Measurements from ENCODE around the gene SLC7A4.

Gene SLC7A4

DNA sequence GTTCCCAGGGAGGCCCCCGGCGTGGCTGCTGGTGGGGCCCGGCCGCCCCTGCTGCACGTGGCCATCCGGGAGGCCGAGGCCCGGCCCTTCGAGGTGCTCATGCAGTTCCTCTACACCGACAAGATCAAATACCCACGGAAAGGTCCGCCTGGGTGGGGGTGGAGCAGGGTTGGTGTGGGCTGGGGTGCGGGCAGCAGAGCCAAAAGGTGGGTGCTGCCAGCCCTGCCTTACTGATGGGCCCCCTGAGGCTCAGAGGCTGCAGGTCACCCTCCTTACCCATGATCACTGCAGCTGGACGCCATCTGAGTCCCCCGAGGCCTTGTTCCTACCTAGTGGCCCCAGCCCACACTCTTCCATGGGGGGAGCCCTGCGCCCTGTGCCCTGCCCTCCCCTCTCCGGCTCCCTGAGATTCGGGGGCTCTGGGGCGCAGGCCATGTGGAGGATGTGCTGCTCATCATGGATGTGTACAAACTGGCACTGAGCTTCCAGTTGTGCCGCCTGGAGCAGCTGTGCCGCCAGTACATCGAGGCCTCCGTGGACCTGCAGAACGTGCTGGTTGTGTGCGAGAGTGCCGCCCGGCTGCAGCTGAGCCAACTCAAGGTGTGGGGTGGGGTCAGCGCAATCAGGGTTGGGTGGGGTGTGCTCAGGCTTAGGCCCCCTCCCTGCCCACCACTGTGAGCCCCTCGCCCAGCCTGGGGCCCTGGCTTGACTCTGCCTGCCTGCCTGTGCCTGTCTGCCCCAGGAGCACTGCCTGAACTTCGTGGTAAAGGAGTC, 38.0 kb downstream of the SLC7A4 start:
- TF ChIP-seq, protein P1, sequence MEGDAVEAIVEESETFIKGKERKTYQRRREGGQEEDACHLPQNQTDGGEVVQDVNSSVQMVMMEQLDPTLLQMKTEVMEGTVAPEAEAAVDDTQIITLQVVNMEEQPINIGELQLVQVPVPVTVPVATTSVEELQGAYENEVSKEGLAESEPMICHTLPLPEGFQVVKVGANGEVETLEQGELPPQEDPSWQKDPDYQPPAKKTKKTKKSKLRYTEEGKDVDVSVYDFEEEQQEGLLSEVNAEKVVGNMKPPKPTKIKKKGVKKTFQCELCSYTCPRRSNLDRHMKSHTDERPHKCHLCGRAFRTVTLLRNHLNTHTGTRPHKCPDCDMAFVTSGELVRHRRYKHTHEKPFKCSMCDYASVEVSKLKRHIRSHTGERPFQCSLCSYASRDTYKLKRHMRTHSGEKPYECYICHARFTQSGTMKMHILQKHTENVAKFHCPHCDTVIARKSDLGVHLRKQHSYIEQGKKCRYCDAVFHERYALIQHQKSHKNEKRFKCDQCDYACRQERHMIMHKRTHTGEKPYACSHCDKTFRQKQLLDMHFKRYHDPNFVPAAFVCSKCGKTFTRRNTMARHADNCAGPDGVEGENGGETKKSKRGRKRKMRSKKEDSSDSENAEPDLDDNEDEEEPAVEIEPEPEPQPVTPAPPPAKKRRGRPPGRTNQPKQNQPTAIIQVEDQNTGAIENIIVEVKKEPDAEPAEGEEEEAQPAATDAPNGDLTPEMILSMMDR (IDR thresholded peaks at IDR 0.05): no peak
- Histone ChIP-seq H3K4me1 (ENCODE audit: control insufficient read depth in 1 of 2, insufficient read depth in 1 of 2, low read depth in 1 of 2, low read length in 1 of 2) (no peaks in the 10 kb centered on the region), H3K36me3 (peaks cover 78% of the 10 kb centered on the region), H3K4me3 (ENCODE audit: low read depth in 1 of 2, low read length in 1 of 2) (no peak overlapping the region), H3K27me3 (no peaks in the 10 kb centered on the region), H3K9me3 (no peaks in the 10 kb centered on the region), H3K27ac (no peak overlapping the region)

DNA sequence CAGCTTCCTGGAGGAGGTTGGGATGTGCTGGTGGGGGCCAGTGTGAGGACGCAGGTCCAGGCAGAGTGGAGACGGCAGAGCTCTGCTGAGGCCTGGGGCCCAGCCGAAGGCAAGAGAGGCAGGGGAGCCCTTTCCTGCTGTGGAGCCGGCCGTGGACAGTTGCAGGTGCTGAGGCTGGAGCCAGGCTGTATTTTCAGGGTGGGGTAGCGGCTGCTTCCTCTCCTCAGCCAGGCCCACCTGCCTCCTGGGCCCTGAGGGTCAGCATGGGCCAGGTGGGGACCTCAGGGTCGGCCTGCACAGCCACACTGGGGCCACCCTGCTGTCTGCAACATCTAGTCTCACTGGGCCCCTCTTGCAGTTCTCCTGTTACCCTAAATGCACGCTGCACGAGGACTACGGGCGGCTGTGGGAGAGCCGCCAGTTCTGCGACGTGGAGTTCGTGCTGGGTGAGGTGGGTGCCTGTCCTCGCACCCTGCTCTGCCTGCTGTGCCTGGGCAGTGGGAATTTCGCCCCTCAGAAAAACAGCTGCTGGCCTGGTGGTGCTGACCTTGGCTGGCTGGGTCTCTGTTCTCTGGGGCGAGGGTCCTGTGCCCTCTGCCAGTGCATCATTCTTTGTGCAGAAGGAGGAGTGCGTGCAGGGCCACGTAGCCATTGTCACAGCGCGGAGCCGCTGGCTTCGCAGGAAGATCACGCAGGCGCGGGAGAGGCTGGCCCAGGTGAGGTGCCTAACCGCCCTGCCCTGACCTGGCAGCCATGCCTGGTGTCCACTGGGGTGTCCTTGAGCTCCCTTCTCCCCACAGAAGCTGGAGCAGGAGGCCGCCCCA, 38.8 kb downstream of the SLC7A4 start:
- H3K4me1 ChIP-seq (ENCODE audit: control insufficient read depth in 1 of 2, insufficient read depth in 1 of 2, low read depth in 1 of 2, low read length in 1 of 2): no peaks in the 10 kb centered on the region
- no peaks in the 10 kb centered on the region for H3K27me3 ChIP-seq
- TF ChIP-seq, protein P1 (IDR thresholded peaks at IDR 0.05): no peak
- no peak overlapping the region for H3K27ac ChIP-seq
- no peaks in the 10 kb centered on the region for H3K9me3 ChIP-seq
- peaks cover 78% of the 10 kb centered on the region for H3K36me3 ChIP-seq
- H3K4me3 ChIP-seq (ENCODE audit: low read depth in 1 of 2, low read length in 1 of 2): no peak overlapping the region

DNA sequence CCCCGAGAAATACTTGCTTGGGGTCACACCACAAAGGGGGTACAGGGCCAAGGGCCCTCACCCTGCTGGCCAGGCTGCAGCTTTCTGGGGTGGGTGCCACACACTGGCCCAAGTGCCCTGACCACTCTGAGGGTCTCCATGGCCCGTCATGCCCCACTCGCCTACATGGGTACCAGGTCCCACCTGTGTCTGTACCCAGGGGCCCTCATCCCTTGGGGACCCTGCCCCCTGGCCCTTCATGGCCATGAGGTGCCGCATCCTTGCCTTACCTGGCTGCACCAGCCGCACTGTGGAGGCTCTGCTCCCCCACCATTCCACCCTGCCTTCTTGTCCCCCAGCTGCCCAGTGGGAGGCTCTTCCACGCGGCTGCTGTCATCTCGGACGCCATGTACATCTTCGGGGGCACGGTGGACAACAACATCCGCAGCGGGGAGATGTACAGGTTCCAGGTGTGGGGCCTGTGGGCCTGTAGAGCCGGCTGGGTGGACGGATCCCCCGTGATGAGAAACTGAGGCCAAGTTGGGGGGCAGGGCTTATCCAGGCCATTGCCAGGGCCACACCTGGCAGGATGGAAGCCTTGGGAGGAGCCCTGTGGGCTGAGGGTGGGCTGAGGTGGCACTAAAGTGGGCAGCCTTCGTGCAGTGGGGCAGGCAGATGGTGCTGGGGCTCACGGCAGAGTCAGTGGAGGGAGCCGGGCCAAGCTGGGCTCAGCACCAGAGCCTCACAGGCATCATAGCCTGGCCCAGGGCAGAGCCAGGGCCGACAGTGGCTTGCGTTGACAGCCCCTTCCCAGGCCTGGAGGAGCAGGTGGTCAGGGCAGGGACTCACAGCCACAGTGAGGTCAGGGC, 39.7 kb downstream of the SLC7A4 start:
- TF ChIP-seq, protein P1 (IDR thresholded peaks at IDR 0.05): no peak
- Histone ChIP-seq H3K4me1 (ENCODE audit: control insufficient read depth in 1 of 2, insufficient read depth in 1 of 2, low read depth in 1 of 2, low read length in 1 of 2) (no peaks in the 10 kb centered on the region), H3K27me3 (no peaks in the 10 kb centered on the region), H3K36me3 (peaks cover 81% of the 10 kb centered on the region), H3K27ac (no peak overlapping the region), H3K4me3 (ENCODE audit: low read depth in 1 of 2, low read length in 1 of 2) (no peak overlapping the region), H3K9me3 (no peaks in the 10 kb centered on the region)

DNA sequence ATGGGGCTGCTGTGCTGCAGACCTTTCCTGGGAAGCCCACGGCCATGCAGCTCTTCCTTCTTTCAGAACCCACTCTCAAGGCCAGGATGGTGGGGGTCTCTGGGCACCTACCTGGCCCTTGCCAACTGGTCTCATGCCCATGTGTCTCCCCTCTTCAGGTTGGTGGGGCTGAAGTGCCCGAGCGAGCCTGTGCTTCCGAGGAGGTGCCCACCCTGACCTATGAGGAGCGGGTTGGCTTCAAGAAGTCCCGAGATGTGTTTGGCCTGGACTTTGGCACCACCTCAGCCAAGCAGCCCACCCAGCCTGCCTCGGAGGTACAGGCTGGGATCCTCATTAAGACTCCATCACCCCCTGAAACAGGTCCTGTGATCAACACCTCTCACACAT, 40.3 kb downstream of the SLC7A4 start:
- TF ChIP-seq, protein P1 (IDR thresholded peaks at IDR 0.05): no peak
- Histone ChIP-seq H3K4me1 (ENCODE audit: control insufficient read depth in 1 of 2, insufficient read depth in 1 of 2, low read depth in 1 of 2, low read length in 1 of 2) (no peaks in the 10 kb centered on the region), H3K4me3 (ENCODE audit: low read depth in 1 of 2, low read length in 1 of 2) (no peak overlapping the region), H3K27me3 (no peaks in the 10 kb centered on the region), H3K27ac (no peak overlapping the region), H3K9me3 (no peaks in the 10 kb centered on the region), H3K36me3 (peaks cover 80% of the 10 kb centered on the region)

DNA sequence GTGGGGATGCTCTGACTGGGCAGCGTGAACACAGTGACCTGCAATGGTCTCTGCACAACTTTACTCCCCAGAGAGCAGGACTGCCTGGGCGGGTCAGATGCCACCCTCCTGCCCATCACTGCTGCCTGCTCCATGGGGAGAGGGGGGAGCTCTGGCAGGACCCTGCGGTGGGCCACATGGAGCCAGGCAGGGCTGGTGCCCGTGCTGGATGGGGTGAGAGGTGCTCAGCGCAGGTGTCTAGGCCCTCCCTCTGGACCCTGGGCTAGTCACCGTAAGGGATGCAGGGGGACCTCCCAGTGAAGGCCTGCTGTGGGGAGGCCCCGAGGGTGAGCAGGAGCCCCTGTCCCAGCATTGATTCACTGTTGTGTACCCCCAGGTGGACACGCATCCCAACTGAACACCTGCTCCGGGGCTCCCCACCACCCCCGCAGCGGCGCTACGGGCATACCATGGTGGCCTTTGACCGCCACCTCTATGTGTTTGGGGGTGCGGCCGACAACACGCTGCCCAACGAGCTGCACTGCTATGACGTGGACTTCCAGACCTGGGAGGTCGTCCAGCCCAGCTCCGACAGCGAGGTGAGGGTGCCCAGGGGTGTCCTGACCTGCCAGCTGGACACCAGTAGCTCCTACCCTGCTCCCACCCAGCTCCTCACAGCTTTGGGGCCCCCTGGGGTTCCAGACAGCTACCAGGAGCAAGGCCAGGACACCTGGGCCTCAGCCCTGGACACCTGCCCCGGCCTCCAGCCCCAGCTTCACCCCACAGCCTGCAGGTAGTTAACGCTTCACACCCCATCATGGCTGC, 40.9 kb downstream of the SLC7A4 start:
- Histone ChIP-seq H3K36me3 (peaks cover 80% of the 10 kb centered on the region), H3K27ac (no peak overlapping the region), H3K4me1 (ENCODE audit: control insufficient read depth in 1 of 2, insufficient read depth in 1 of 2, low read depth in 1 of 2, low read length in 1 of 2) (no peaks in the 10 kb centered on the region), H3K4me3 (ENCODE audit: low read depth in 1 of 2, low read length in 1 of 2) (no peak overlapping the region), H3K27me3 (no peaks in the 10 kb centered on the region), H3K9me3 (no peaks in the 10 kb centered on the region)
- TF ChIP-seq, protein P1 (IDR thresholded peaks at IDR 0.05): no peak
